OCI-LY1 (cell line): ENCODE data around the gene CPLANE2.
"Not testable (repeated sequence)": the region's sequence is repeated elsewhere in the genome, so short reads cannot be mapped to it uniquely, and the experiment has no call there.

ENCODE experiments used
- H2AFZ ChIP-seq: fragments of 200-600 bp; sonication (generic), shearing (Covaris generic); 2 replicates; pipeline ENCODE4 v1.6.0; 2014; ENCODE audit warnings: antibody characterized with exemption, mild to moderate bottlenecking, low read length
- H3F3A ChIP-seq: fragments of 200-600 bp; sonication (generic), shearing (Covaris generic); 2 replicates; pipeline ENCODE4 v1.6.0; 2014; ENCODE audit warnings: mild to moderate bottlenecking, antibody characterized with exemption, low read length, moderate library complexity; ENCODE audit not compliant: insufficient read depth
- H3K27ac ChIP-seq: fragments of 200-600 bp; sonication (generic); 2 replicates; pipeline ENCODE4 v1.5.1; 2014; ENCODE audit warnings: low read length, mixed run types, mild to moderate bottlenecking, low read depth; ENCODE audit not compliant: poor library complexity, severe bottlenecking
- H3K27me3 ChIP-seq: fragments of 200-600 bp; sonication (generic); 2 replicates; pipeline ENCODE4 v1.6.0; 2014; ENCODE audit warnings: antibody characterized with exemption, mild to moderate bottlenecking, low read length, moderate library complexity; ENCODE audit not compliant: insufficient read depth
- H3K36me3 ChIP-seq: fragments of 200-600 bp; sonication (generic); 2 replicates; pipeline ENCODE4 v1.6.1; 2014; ENCODE audit warnings: mild to moderate bottlenecking, antibody characterized with exemption, low read length, moderate library complexity, mixed read lengths; ENCODE audit not compliant: insufficient read depth
- H3K4me1 ChIP-seq: fragments of 200-600 bp; sonication (generic); 2 replicates; pipeline ENCODE4 v1.5.1; 2014; ENCODE audit warnings: mild to moderate bottlenecking, low read length, moderate library complexity; ENCODE audit not compliant: insufficient read depth, severe bottlenecking
- H3K4me2 ChIP-seq: fragments of 200-600 bp; sonication (generic), shearing (Covaris generic); 2 replicates; pipeline ENCODE4 v1.6.1; 2014; ENCODE audit warnings: low read length
- H3K4me3 ChIP-seq: fragments of 200-600 bp; sonication (generic); 2 replicates; pipeline ENCODE4 v1.5.1; 2014; ENCODE audit warnings: low read length, low read depth, mild to moderate bottlenecking, mixed read lengths; ENCODE audit not compliant: poor library complexity, severe bottlenecking
- H3K79me2 ChIP-seq: fragments of 200-600 bp; shearing (Covaris generic); 2 replicates; pipeline ENCODE4 v1.6.1; 2016; ENCODE audit warnings: mixed run types, low read length, mixed read lengths; ENCODE audit not compliant: insufficient read depth
- H3K9ac ChIP-seq: fragments of 200-600 bp; sonication (generic), shearing (Covaris generic); 2 replicates; pipeline ENCODE4 v1.6.1; 2014; ENCODE audit warnings: mild to moderate bottlenecking, low read length, mixed read lengths
- H3K9me2 ChIP-seq: fragments of 200-600 bp; sonication (generic), shearing (Covaris generic); 2 replicates; pipeline ENCODE4 v1.6.1; 2014; ENCODE audit warnings: low read depth, mild to moderate bottlenecking, low read length, mixed read lengths
- H3K9me3 ChIP-seq: fragments of 200-600 bp; shearing (Covaris generic); 2 replicates; pipeline ENCODE4 v1.6.1; 2014; ENCODE audit warnings: low read length, mixed read lengths
- H4K20me1 ChIP-seq: fragments of 200-600 bp; sonication (generic), shearing (Covaris generic); 2 replicates; pipeline ENCODE4 v1.6.0; 2016; ENCODE audit warnings: mild to moderate bottlenecking, low read length; ENCODE audit not compliant: insufficient read depth
- EZH2 ChIP-seq: fragments of 200-600 bp; sonication (generic), shearing (Covaris generic); IDR thresholded peaks from 2 replicates; pipeline ENCODE4 v1.8.0; 2017; ENCODE audit warnings: borderline replicate concordance, mixed run types, mild to moderate bottlenecking, antibody characterized with exemption, low read length, moderate library complexity, mixed read lengths
- TF ChIP-seq, protein P1 (sequence below): fragments of 200-600 bp; sonication (generic), shearing (Covaris generic); IDR thresholded peaks from 2 replicates; pipeline ENCODE4 v1.5.1; 2017; ENCODE audit warnings: mild to moderate bottlenecking, antibody characterized with exemption, low read length, moderate library complexity, mixed read lengths

Gene CPLANE2

DNA sequence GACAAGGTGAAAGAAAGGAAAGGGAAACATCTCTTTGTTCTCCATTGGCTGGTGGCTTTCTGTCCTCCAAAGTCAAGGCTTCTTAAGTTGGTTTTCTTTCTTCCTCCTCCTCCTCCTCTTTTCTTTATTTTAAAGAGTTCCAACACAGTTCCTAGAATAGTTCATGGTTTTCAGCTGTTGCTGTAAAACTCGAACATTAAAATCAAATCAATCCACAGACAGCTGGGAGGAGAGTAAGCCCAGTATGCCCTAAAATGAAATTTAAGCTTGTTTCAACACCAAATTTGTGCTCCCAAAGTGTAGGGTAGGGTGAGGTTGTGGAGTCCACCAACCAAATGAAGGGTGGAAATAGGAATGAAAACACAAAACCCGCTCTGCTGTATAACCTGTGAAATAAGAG is 10.5 kb upstream of the CPLANE2 start:
- TF ChIP-seq, protein P1, sequence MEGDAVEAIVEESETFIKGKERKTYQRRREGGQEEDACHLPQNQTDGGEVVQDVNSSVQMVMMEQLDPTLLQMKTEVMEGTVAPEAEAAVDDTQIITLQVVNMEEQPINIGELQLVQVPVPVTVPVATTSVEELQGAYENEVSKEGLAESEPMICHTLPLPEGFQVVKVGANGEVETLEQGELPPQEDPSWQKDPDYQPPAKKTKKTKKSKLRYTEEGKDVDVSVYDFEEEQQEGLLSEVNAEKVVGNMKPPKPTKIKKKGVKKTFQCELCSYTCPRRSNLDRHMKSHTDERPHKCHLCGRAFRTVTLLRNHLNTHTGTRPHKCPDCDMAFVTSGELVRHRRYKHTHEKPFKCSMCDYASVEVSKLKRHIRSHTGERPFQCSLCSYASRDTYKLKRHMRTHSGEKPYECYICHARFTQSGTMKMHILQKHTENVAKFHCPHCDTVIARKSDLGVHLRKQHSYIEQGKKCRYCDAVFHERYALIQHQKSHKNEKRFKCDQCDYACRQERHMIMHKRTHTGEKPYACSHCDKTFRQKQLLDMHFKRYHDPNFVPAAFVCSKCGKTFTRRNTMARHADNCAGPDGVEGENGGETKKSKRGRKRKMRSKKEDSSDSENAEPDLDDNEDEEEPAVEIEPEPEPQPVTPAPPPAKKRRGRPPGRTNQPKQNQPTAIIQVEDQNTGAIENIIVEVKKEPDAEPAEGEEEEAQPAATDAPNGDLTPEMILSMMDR = no peak
- TF ChIP-seq EZH2 = no peak
- H3K27ac ChIP-seq = no peak overlapping the region
- H2AFZ ChIP-seq = no peak overlapping the region
- no peak overlapping the region for H3K9ac ChIP-seq
- no peaks in the 10 kb centered on the region for H3K9me3 ChIP-seq
- peaks cover 32% of the 10 kb centered on the region for H3K4me1 ChIP-seq
- H3K79me2 ChIP-seq = no peaks in the 10 kb centered on the region
- H4K20me1 ChIP-seq = no peaks in the 10 kb centered on the region
- H3K27me3 ChIP-seq = no peaks in the 10 kb centered on the region
- peaks cover 34% of the 10 kb centered on the region; the same call in 1 of the 2 replicates for H3K36me3 ChIP-seq
- no peak overlapping the region for H3K4me2 ChIP-seq
- H3F3A ChIP-seq = peaks cover 7% of the 10 kb centered on the region; the same call in 1 of the 2 replicates
- no peaks in the 10 kb centered on the region for H3K9me2 ChIP-seq
- H3K4me3 ChIP-seq = no peak overlapping the region

DNA sequence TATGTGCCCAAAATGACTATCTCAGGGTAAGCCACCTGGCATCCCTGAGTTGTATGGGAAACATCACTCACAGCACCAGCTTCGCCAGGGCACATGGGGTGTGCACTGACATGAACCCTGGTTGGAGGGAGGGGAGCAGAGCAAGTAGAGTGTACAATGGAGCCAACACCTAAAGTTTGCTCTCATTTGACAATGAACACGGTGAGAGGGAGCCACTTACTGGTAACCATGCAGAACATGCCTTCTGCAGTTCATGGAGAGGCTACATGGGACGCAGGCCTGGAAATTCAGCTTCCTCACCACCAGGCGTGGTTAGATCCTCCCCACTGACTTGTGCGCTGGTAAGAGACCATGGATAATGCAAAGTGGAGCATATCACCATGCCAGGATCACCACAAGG is 10.0 kb upstream of the CPLANE2 start:
- H4K20me1 ChIP-seq = no peaks in the 10 kb centered on the region
- H3K9me3 ChIP-seq = no peaks in the 10 kb centered on the region
- no peaks in the 10 kb centered on the region for H3K79me2 ChIP-seq
- peaks cover 30% of the 10 kb centered on the region; the same call in 1 of the 2 replicates for H3K36me3 ChIP-seq
- no peak overlapping the region for H3K27ac ChIP-seq
- TF ChIP-seq EZH2 = no peak
- TF ChIP-seq, protein P1 = no peak
- no peak overlapping the region for H3K9ac ChIP-seq
- no peak overlapping the region for H2AFZ ChIP-seq
- H3K4me3 ChIP-seq = no peak overlapping the region
- H3K27me3 ChIP-seq = no peaks in the 10 kb centered on the region
- H3K4me1 ChIP-seq = peaks cover 32% of the 10 kb centered on the region
- no peak overlapping the region for H3K4me2 ChIP-seq
- H3F3A ChIP-seq = peaks cover 7% of the 10 kb centered on the region; the same call in 1 of the 2 replicates
- H3K9me2 ChIP-seq = no peaks in the 10 kb centered on the region

DNA sequence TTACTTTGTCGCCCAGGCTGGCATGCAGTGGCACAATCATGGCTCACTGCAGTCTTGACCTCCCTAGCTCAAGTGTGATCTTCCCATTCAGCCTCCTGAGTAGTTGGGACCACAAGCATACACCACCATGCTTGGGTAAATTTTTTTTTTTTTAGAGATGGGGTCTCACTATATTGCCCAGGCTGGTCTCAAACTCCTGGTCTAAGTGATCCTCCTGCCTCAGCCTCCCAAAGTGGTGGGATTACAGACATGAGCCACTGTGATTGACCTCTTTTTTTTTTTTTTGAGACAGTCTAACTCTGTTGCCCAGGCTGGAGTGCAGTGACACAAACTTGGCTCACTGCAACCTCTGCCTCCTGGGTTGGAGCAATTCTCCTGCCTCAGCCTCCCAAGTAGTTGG is 9.3 kb upstream of the CPLANE2 start:
- not testable (repeated sequence) for H3K9ac ChIP-seq, H3K27me3 ChIP-seq, H2AFZ ChIP-seq, H3K9me2 ChIP-seq, H3K4me2 ChIP-seq, H3K79me2 ChIP-seq, H3F3A ChIP-seq, H3K9me3 ChIP-seq, H3K27ac ChIP-seq, H4K20me1 ChIP-seq, H3K4me3 ChIP-seq
- Histone ChIP-seq H3K36me3 (peaks cover 24% of the 10 kb centered on the region; the same call in 1 of the 2 replicates), H3K4me1 (peaks cover 32% of the 10 kb centered on the region)

DNA sequence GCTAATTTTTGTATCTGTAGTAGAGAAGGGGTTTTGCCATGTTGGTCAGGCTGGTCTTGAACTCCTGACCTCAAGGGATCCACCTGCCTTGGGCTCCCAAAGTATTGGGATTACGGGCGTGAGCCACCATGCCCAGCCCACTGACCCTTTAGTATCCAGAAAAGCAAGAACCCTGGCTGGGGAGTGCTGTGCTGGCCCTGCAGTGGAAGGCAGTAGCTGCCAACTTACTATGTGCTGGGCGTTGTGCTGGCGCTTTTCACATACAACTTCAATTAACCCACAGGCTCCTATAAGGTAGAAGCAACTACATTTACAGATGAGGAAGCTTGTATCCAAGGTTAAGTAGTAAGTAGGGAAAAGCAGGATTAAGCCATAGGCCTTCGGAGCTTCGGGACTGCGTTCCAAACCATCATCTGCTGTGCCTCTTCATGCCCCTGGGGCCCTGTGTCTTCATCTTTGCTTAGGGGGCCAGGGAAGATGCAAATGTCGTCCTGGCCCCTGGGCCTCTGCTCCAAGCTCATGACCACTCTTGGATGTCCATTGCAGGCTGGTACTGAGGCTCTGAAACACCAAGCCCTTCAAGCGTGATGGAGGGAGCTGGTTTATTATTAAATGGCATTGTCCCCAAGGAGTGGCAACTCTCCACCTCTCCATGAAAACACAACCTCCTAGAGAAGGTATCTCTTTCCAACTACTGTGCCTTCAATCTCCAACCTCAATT is 8.7 kb upstream of the CPLANE2 start:
- Histone ChIP-seq H3K79me2 (no peaks in the 10 kb centered on the region), H3K4me1 (peaks cover 27% of the 10 kb centered on the region), H3F3A (peaks cover 7% of the 10 kb centered on the region; the same call in 1 of the 2 replicates), H3K9me3 (no peaks in the 10 kb centered on the region), H3K27me3 (no peaks in the 10 kb centered on the region), H3K36me3 (peaks cover 18% of the 10 kb centered on the region; the same call in 1 of the 2 replicates), H3K9me2 (no peaks in the 10 kb centered on the region), H4K20me1 (no peaks in the 10 kb centered on the region), H3K9ac (no peak overlapping the region), H3K27ac (no peak overlapping the region), H2AFZ (no peak overlapping the region), H3K4me2 (no peak overlapping the region), H3K4me3 (no peak overlapping the region)
- TF ChIP-seq, protein P1 = no peak
- TF ChIP-seq EZH2 = no peak
